Bronchial epithelial cell (primary cell): ENCODE measurements around the gene CWC27. TPM values are rescaled to one million over a fixed set of nuclear protein-coding genes. Genes with fewer than 3 reads are reported as not detected.
"Not testable (repeated sequence)": the region's sequence is repeated elsewhere in the genome, so short reads cannot be mapped to it uniquely, and the experiment has no call there.

ENCODE experiments used
- DNase-seq: peaks from one replicate; pipeline ENCODE4 v3.0.0-alpha.2; 2010; ENCODE audit warnings: low read depth
- FAIRE-seq: peaks from 2 replicates; lab custom pipeline; 2011; peaks lifted over from hg19 to GRCh38; lab: Jason Lieb, UNC
- H3K27me3 ChIP-seq: 2 replicates; pipeline ENCODE4 v1.5.1; 2011; ENCODE audit warnings: low read length; ENCODE audit not compliant: control insufficient read depth, insufficient read depth
- H3K36me3 ChIP-seq: 2 replicates; pipeline ENCODE4 v1.5.1; 2011; ENCODE audit warnings: low read length; ENCODE audit not compliant: control insufficient read depth, insufficient read depth
- H3K4me3 ChIP-seq: 2 replicates; pipeline ENCODE4 v1.5.1; 2011; ENCODE audit warnings: mild to moderate bottlenecking, low read depth, low read length, control low read depth
- total RNA-seq: library from RNA; depleted of rRNA; stranded (reverse); fragments of >200 nt; gene quantifications from 2 replicates; pipeline ENCODE4 v1.2.1, GENCODE V29; 2014
- TF ChIP-seq, protein P1 (sequence below): IDR thresholded peaks from 2 replicates; pipeline ENCODE4 v1.5.1; 2011; ENCODE audit warnings: mild to moderate bottlenecking, moderate library complexity, low read length, control low read depth, inconsistent platforms; ENCODE audit not compliant: insufficient read depth, severe bottlenecking

CWC27 gene
- total RNA-seq, 1 donor from 2014 or later: 24.7 TPM

GRCh38 chr5:64895748-64896147 is 127.0 kb downstream of the CWC27 start:
- DNase-seq (no peak), FAIRE-seq (no peak)
- Histone ChIP-seq H3K4me3 (no peak overlapping the region), H3K27me3 (no peaks in the 10 kb centered on the region), H3K36me3 (no peaks in the 10 kb centered on the region)
- TF ChIP-seq, protein P1, sequence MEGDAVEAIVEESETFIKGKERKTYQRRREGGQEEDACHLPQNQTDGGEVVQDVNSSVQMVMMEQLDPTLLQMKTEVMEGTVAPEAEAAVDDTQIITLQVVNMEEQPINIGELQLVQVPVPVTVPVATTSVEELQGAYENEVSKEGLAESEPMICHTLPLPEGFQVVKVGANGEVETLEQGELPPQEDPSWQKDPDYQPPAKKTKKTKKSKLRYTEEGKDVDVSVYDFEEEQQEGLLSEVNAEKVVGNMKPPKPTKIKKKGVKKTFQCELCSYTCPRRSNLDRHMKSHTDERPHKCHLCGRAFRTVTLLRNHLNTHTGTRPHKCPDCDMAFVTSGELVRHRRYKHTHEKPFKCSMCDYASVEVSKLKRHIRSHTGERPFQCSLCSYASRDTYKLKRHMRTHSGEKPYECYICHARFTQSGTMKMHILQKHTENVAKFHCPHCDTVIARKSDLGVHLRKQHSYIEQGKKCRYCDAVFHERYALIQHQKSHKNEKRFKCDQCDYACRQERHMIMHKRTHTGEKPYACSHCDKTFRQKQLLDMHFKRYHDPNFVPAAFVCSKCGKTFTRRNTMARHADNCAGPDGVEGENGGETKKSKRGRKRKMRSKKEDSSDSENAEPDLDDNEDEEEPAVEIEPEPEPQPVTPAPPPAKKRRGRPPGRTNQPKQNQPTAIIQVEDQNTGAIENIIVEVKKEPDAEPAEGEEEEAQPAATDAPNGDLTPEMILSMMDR: no peak

- DNase-seq (no peak), FAIRE-seq (no peak)
- Histone ChIP-seq H3K27me3 (no peaks in the 10 kb centered on the region), H3K36me3 (no peaks in the 10 kb centered on the region), H3K4me3 (no peak overlapping the region)
- TF ChIP-seq, protein P1: no peak
Observed at GRCh38 chr5:64899838-64900237, 131.1 kb downstream of the CWC27 start.

DNA sequence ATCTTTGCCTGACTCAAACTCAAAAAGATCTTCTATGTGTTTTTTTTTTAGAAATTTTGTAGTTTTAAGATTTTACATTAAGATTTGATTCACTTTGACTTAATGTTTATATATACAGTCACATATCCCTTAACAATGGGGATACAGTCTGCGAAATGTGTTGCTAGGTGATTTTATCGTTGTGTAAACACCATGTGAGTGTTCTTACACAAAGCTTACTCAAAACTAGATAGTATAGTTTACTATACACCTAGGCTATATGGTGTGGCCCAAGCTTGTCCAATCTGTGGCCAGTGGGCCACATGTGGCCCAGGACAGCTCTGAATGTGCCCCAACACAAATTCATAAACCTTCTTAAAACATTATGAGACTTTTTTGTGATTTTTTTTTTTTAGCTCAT is 131.9 kb downstream of the CWC27 start:
- Histone ChIP-seq H3K27me3 (no peaks in the 10 kb centered on the region), H3K4me3 (no peak overlapping the region), H3K36me3 (no peaks in the 10 kb centered on the region)
- TF ChIP-seq, protein P1: no peak
- DNase-seq (peak; percentile 55), FAIRE-seq (no peak)

DNA sequence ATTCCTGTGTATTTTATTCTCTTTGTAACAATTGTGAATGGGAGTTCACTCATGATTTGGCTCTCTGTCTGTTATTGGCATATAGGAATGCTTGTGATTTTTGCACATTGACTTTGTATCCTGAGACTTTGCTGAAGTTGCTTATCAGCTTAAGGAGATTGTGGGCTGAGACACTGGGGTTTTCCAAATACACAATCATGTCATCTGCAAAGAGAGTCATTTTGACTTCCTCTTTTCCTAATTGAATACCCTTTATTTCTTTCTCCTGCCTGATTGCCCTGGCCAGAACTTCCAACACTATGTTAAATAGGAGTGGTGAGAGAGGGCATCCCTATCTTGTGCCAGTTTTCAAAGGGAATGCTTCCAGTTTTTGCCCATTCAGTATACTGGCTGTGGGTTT is 138.7 kb downstream of the CWC27 start:
- not testable (repeated sequence) for H3K27me3 ChIP-seq, FAIRE-seq

DNA sequence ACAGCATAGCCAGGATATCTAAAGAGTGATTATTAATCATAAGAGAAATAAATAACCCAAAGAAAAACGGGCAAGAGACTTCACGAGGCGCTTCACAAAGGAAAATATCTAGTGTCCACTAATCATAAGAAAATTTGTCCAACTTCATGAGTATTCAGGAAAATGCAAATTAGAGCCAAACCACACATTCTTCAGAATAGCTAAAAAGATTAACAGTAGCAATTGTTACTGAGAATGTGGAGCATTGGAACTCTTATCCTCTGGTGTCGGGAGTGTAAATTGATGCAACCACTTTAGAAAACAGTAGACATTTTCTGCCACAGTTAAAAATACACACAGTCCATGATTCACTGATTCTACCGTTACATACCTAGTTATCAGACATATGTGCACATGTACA is 145.7 kb downstream of the CWC27 start:
- no peak for FAIRE-seq
- Histone ChIP-seq H3K36me3 (no peaks in the 10 kb centered on the region), H3K4me3 (no peak overlapping the region), H3K27me3 (no peaks in the 10 kb centered on the region)
- TF ChIP-seq, protein P1: no peak
- DNase-seq: no peak

More for the DNA sequence above, 138.7 kb downstream of the CWC27 start:
- not testable (repeated sequence) for H3K4me3 ChIP-seq, H3K36me3 ChIP-seq, DNase-seq

- H3K27me3 ChIP-seq: no peaks in the 10 kb centered on the region
- TF ChIP-seq, protein P1: no peak
- FAIRE-seq (no peak), DNase-seq (no peak)
- no peak overlapping the region for H3K4me3 ChIP-seq
- H3K36me3 ChIP-seq: no peaks in the 10 kb centered on the region
Observed at GRCh38 chr5:64918083-64918482, 149.4 kb downstream of the CWC27 start.
